ENCODE data around the gene DSCAML1.

DSCAML1 gene

GRCh38 chr11:117720061-117720511 lies 76.9 kb downstream of the DSCAML1 start:
- peak in 1 of 2 experiments; percentile 19 for DNase-seq

GRCh38 chr11:117719480-117719879 lies 77.5 kb downstream of the DSCAML1 start:
- DNase-seq: no peak

GRCh38 chr11:117717485-117718314 lies 79.3 kb downstream of the DSCAML1 start:
- DNase-seq: peak in 1 of 2 experiments; percentile 33

DNA sequence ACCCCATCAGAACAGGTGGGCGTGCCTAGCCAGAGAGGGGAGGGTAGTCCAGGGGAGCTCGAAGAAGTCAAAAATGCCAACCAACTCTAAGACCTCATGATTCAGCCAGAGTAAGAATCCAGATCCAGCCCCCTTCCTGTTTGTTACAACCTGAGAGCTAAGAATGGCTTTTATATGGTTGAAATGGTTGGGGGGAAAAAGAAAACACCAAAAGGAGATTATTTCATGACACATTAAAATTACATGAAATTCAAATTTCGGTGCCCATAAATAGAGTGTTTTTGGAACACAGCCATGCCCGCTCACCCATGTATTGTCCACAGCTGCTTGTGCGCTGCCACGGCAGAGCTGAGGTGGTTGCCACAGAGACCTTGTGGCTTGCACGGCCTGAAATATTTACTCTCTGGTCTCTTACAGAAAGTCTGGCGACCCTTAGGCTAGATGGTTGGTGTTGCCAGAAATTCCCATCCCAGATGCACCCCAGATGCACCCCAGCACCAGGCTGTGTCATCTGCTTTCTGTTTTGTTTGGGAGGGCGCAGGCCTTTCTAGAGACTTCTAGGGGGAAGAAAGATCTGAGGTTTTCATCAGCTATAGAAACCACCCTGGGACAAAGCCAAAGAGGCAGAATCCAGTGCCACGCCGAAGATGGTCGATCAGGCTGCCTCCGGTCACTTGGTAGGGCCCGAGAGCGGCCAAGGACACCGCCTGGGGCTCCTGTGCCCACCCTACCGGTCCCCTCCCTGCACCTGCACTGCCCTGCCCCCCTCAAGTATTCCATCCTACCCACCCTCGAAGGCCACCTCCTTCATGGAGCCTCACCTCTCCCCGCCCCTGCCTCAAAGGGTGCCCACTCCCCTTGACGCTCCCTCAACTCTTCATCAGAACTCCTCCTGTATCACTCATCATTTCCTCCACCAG lies 80.2 kb downstream of the DSCAML1 start:
- peak in 1 of 2 experiments; percentile 56 for DNase-seq

DNA sequence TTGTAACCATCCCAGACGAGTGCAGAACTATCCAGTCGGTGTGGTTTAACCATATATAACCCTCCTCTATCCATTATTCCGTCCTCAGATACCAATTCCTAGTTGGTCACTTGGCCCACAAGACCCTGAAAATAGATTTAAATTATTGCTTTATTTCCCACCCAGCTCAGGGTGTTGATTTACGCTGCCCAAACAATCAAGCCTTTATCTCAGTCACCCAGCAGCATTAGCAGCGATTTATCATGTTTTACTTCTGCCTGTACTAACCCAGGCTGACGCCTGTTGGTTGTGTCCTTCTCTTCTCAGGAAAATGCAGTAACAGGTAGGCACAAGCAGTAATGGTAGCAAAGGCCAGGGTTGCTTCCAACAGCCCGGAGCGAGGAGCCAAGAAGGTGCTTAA lies 81.2 kb downstream of the DSCAML1 start:
- DNase-seq: no peak

- DNase-seq: no peak
These were observed 83.5 kb downstream of the DSCAML1 start for GRCh38 chr11:117713538-117713991.

GRCh38 chr11:117712530-117712929 lies 84.5 kb downstream of the DSCAML1 start:
- DNase-seq: no peak

GRCh38 chr11:117711331-117711730 lies 85.7 kb downstream of the DSCAML1 start:
- DNase-seq: no peak

DNA sequence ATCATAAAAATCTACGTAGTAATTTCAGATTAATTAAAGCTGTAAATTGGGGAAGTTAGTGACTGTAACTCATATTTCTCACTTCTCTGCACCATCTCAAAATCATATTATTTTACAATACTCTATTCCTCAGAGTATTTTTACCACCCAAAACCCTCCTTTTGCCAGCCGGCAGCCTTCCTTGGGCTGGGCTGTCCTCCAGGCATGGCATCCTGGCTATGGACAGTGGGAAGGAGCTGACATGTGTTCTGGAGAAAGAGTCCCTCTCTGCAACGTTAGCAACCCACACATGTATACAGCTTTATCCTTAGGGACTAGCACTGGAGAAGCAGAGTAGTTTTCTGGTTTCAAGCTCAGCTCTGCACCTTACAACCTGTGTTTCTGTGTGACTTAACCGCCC lies 86.8 kb downstream of the DSCAML1 start:
- no peak for DNase-seq

DNA sequence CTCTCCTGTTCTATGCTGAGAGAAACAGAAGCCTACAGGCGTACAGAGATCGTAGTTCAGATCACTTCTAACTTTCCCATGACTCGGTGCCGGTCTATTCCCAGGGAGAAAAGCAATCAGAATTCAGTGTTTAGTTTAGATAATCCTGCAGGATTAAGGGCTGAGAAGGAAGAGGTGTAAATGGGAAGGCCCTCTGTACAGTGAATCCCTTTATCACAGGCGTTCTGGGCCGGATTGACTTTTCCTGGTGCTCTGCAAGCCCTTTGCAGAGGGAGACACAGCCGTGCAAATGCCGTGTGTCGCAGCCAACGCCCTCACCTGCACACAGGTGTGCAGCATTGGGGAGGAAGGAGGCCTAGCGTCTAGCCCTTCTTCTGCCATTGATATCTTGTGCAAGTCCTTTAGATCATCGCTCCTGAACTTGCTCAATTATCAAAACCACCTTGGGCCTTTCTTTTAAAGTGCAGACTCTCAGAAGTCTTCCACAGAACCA lies 90.6 kb downstream of the DSCAML1 start:
- DNase-seq: no peak

- DNase-seq: no peak
These were observed 91.2 kb downstream of the DSCAML1 start for GRCh38 chr11:117705866-117706265.

DNA sequence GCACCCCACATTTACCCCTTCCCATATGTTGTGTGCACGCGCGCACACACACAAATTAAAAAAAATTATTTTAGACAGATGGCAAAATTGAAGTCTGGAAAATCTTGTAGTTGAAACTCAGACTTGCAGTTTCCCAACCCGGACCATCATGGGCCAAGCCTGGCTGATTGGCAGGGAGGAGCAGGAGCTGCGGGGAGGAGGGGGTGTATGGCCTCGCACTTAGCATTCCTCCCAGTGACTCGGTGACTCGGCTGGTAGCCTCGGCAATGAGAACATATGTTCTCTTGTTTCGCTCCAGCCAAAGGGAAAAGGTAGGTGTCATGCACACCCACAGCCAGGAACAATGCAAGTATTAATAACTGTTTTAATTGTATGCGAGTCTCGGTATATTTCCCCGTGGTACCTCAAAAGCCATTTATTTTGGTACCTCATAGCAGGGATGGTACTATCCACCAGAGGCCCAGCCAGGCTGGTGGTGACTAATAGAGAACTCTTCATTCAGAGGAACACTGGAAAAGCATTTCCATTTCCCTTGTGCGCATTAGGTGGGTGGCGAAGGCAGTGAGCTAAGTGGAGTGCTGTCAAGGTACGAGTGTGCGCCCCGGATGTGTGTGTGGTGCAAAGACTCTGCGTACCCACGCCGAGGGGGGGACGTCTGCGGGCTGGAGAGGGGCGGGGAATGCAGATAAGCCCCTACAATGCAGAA lies 92.5 kb downstream of the DSCAML1 start:
- DNase-seq: peak in 1 of 2 experiments; percentile 9

DNA sequence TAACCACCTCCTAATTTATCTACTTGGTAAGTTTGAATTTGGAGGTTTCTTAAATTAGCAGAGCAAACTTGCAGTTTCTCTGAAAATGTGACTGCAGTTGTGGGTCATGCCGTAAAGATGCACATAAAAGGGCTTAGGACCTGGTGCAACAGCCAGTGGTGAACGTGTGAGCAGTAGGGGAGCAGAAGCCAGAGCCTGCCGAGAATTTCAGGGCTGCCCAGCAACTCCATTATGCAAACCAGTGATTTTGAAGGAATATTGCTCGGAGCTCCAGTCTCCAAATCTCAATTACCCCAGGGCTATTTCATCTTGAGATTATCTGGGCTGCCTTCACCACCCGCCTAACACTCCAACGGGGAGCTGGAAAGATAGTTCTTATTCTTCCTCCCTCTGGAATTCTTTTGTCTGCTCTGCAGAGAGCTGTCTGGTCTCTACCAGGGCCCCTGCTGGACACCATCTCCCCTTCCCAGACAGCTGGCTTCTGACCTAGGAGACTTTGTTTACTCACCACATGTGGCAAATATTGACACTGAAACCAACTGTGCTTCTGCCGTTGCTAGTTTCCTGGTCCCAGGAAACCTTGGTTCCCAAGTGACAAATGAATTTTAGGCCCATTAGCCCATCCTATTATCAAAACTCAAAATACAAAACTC lies 93.9 kb downstream of the DSCAML1 start:
- DNase-seq: no peak

DNA sequence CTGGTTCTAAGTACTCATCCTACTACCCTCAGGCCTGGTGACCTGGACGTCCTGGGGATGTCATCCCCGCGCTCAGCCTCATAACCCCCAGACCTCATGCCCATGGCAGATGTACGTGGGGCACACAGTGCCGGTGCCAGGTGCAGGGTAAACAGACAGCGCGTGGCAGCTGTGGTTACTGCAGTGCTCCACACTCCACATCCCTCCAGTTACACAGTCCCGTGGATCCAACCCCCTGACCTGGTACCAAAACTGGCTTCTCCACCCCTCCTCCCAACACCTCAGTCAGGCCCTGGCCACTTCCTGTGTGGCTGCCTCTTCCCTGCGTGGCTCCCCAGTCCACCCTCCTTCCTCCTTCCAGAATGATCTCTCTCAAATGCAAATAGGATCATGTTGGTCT lies 95.2 kb downstream of the DSCAML1 start:
- no peak for DNase-seq

DNA sequence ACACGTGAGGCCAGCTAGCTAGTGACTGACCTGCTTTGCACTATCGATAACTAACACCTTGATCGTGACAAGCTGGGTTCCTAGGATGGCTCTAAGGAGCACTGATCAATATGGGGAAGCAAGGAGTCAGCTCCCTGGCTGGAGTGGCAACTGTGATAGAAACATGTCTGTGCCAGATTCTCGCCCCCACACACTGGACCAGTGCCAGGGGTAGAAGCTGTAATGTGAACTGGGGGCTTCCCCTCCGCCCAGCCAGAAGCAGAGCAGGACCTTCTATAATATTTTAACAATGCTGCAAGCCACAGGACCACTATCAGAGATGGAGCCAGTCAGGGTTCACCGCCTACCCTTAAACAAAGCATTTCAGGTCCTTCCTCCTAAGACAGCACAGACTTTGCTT lies 96.5 kb downstream of the DSCAML1 start:
- DNase-seq: no peak

DNA sequence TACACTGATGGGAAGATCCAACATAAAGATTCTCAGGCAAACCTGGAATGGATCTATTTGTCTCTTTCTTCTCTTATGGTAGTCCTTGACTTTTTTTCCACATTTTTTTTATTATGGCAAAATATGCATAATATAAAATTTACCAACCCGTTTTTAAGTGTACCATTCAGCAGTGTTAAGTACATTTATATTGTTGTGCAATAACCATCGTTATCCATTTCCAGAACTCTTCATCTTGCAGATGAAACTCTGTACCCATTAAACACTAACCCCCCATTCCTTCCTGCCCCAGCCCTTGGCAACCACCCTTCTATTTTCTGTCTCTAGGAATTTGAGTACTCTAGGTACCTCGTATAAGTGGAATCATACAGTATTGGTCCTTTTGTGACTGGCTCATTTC lies 99.7 kb downstream of the DSCAML1 start:
- DNase-seq: no peak

- no peak for DNase-seq
These were observed 100.5 kb downstream of the DSCAML1 start for GRCh38 chr11:117696540-117696939.

DNA sequence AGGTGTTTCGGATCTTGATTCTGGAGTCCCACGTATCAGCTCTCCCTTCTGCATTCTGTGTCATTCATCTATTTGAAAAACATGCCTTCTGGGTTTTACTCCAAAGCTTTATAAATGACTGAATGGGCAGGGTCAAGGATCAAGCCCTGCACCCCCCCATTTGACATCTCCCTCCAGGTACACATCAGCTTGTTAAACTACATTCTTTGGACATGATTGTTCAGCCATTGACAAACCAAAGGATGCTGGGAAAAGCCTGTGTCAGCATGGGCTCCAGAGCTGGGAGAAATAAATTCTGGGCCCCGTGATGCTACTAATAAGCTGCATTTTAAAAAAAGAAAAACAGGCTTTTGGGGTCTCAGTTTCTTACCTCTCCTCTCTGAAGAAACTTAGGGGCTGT lies 103.7 kb downstream of the DSCAML1 start:
- DNase-seq: no peak

DNA sequence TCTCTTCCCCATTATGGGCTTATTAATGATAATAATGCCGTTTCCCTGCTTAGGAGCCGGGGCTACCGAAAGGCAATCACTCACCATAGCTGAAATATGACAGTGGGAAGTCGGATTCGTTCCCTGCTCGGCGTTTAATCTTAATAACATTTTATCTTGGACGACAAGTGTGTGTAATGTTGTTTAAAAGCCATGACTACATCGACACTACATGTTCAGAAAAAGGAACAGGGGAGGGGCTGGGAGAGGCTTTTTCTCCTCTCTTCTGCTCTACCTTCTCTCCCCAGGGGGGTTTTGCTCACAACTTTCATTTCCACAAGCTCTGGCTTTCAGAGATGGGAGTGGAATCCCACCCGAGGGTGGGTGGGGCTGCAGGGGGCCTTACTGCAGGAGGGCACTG lies 105.5 kb downstream of the DSCAML1 start:
- no peak for DNase-seq

GRCh38 chr11:117691218-117691514 lies 105.8 kb downstream of the DSCAML1 start:
- DNase-seq: no peak

DNA sequence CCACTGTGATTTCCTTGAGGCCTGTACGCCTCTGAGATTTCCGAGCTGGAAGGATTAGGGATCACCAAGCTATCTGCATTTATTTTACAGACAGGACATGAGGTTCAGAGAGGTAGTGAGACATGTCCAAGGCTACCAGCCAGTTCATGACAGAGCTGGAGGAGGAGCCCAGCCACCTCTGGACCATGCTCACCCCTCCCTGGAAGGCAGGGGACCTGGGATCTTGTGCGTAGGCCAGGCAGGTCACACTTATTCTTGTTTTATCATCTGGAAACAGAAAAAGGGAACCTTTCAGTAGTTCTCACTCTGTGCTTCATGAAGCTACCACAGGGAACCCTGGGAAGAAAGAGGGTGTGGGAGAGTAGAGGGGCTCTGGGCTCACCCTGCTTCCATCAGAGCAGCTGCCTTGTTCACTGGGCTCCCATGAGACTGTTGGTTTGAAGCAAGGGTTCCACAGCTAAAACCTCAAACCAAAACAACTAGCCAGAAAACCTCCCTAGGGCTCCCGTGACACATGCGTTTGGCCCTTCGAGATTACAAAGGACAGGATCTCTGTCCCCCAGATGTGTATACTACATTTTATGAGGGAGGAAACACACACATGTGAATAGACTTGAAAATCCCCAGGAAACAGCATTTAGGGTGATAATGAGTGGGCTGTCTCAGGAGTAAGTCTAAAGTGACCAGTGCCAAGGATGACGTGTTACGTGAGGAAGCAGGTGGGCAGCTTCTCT lies 106.4 kb downstream of the DSCAML1 start:
- no peak for DNase-seq
